HL-60 (cell line): Measurements from ENCODE around the gene KDF1.

Source experiments
- DNase-seq, 2 experiments: peaks; one replicate each; pipeline ENCODE4 v3.0.0-alpha.2; 2010 to 2020; ENCODE audit warnings: low read depth in 1 of 2, low spot score in 1 of 2
- H3K27ac ChIP-seq: fragments of 250-450 bp; sonication (Bioruptor Pico); replicated peaks from 2 replicates; pipeline ENCODE4 v1.5.1; 2020; ENCODE audit warnings: mild to moderate bottlenecking, moderate library complexity
- H3K27me3 ChIP-seq: fragments of 250-450 bp; sonication (Bioruptor Pico); 2 replicates; pipeline ENCODE4 v1.5.1; 2021; ENCODE audit warnings: mild to moderate bottlenecking, moderate library complexity; ENCODE audit not compliant: insufficient read depth, poor library complexity, severe bottlenecking
- H3K4me3 ChIP-seq: replicated peaks from 2 replicates; pipeline ENCODE4 v1.5.1; 2011; ENCODE audit warnings: mild to moderate bottlenecking, control low read depth, low read length; ENCODE audit not compliant: insufficient read depth
- CTCF ChIP-seq: IDR thresholded peaks from one replicate; pipeline ENCODE4 v1.5.1; 2011; ENCODE audit warnings: low read length, control low read depth, inconsistent platforms; ENCODE audit not compliant: insufficient read depth
- GABPA ChIP-seq: IDR thresholded peaks from 2 replicates; pipeline ENCODE4 v1.6.1; 2012; ENCODE audit warnings: low read depth
- POLR2AphosphoS5 ChIP-seq: IDR thresholded peaks from 2 replicates; pipeline ENCODE4 v1.6.1; 2012; ENCODE audit warnings: low read depth
- REST ChIP-seq: IDR thresholded peaks from 2 replicates; pipeline ENCODE4 v1.6.1; 2012; ENCODE audit warnings: low read depth; ENCODE audit not compliant: insufficient replicate concordance
- SPI1 ChIP-seq: IDR thresholded peaks from 2 replicates; pipeline ENCODE4 v1.6.1; 2012; ENCODE audit warnings: low read depth, mild to moderate bottlenecking, borderline replicate concordance

KDF1 gene

GRCh38 chr1:27004471-27005165, 44.4 kb upstream of the KDF1 start:
- TF ChIP-seq CTCF = no peak
- no peak for TF ChIP-seq REST
- no peak for TF ChIP-seq SPI1
- TF ChIP-seq GABPA = no peak
- no peak for TF ChIP-seq POLR2AphosphoS5
- Histone ChIP-seq H3K27me3 (no peaks in the 10 kb centered on the region), H3K27ac (no peak overlapping the region), H3K4me3 (no peak overlapping the region)
- no peak for DNase-seq

GRCh38 chr1:27003745-27004470, 43.6 kb upstream of the KDF1 start:
- H3K4me3 ChIP-seq = no peak overlapping the region
- no peak overlapping the region for H3K27ac ChIP-seq
- no peak for DNase-seq
- H3K27me3 ChIP-seq = no peaks in the 10 kb centered on the region
- TF ChIP-seq SPI1 = no peak
- no peak for TF ChIP-seq GABPA

GRCh38 chr1:27001570-27002360, 41.5 kb upstream of the KDF1 start:
- H3K27ac ChIP-seq = peak overlapping the region; percentile 96
- peak; percentile 96 to 97 for DNase-seq
- no peaks in the 10 kb centered on the region for H3K27me3 ChIP-seq
- H3K4me3 ChIP-seq = no peak overlapping the region
- TF ChIP-seq POLR2AphosphoS5 = peak; percentile 86
- TF ChIP-seq SPI1 = peak; percentile 96
- TF ChIP-seq CTCF = no peak
- TF ChIP-seq REST = peak; percentile 31
- peak; percentile 70 for TF ChIP-seq GABPA

- peak overlapping the region; percentile 96 for H3K27ac ChIP-seq
- no peak for DNase-seq
- H3K27me3 ChIP-seq = no peaks in the 10 kb centered on the region
- no peak overlapping the region for H3K4me3 ChIP-seq
- TF ChIP-seq POLR2AphosphoS5 = no peak
- no peak for TF ChIP-seq REST
- TF ChIP-seq CTCF = no peak
Observed at GRCh38 chr1:27000817-27001460, 40.7 kb upstream of the KDF1 start.
